HG02943 (cell line): ENCODE results near the gene MAGI2.

Experiments
- ATAC-seq: cut with Tn5 transposase; IDR thresholded peaks from one replicate; pipeline ENCODE4 v1.9.1; 2021; ENCODE audit warnings: mild to moderate bottlenecking, low read depth, moderate library complexity; ENCODE audit not compliant: unreplicated experiment

MAGI2 gene

GRCh38 chr7:78047800-78048199, 1405.7 kb downstream of the MAGI2 start:
- ATAC-seq, result no peak

- ATAC-seq, result no peak
Observed at GRCh38 chr7:78043159-78043558, 1410.3 kb downstream of the MAGI2 start.

- no peak for ATAC-seq
Observed at GRCh38 chr7:78041423-78041822, 1412.0 kb downstream of the MAGI2 start.

DNA sequence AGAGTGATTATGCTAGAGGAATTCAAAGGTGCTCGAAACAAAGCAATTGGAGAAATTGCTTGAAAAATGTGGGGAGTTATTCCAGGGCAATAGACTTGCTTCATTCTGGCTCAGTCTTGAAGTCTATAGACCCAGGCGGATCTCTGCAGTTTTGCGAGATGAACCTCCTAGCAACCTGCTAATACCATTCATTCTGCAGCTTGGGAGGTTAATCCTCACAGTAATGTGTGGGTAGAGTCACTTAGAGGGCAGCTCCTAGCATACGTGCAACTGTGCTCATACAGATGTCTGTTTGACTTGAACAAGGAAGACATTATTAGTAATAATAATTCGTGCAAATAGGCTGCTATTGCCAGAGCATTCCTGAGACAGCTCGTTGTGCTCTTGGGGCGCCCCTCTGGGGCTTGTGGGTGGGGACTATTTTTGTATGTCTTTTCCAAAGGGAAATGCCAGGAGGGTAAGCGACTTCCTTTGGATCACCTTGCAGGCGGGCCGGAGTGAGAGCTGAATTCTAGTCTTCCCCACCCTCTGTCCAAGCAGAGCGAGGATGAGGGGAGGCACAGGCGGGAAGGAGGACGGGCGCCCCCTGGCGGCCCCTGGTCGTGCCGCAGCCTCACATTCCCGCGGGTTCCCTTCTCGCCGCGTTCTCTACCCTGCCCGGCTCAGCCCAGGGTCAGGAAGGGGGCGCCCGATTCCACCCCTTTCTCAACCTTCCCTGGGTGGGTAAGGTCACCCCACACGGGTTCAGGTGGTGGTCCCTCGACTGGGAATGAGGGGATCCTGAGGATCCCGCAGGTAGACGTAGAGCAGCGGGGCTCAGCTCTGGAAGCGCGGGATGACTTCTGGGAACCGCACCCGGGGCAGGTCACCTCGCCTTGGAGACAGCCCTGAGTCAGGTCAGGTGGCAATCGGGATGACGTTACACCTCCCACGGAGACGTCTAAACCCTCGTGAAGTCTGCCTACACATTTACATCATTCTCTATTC, 1413.4 kb downstream of the MAGI2 start:
- ATAC-seq, result peak; percentile 91

DNA sequence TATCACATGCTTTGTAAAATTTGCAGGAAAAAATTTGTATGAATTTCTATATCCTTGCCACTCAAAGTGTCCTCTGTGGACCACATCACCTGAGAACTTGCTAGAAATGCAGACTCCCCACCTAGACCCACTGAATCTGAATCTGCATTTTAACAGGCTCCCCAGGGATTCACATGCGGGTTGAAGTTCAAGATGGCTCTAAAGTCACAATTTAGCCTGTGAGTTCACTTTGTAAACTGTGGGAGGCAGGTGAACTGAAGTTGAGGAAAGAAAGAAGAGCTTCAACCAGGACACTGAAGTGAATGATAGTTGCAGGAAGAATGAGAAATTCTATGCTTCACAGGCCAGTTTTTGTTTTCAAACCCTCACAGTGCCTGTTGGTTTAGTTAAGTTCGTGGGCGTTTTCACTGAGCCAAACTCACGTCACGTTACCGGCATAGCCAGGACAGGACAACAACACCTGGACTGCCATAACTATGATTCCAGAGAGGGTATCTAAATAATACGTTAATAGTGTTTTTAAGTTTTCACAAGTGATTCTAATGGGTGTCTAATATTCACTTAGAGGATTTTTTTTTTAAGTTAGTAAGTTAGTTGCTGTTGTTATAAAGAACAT, 1414.9 kb downstream of the MAGI2 start:
- ATAC-seq, result no peak

- no peak for ATAC-seq
Observed at GRCh38 chr7:78037603-78038002, 1415.9 kb downstream of the MAGI2 start.

DNA sequence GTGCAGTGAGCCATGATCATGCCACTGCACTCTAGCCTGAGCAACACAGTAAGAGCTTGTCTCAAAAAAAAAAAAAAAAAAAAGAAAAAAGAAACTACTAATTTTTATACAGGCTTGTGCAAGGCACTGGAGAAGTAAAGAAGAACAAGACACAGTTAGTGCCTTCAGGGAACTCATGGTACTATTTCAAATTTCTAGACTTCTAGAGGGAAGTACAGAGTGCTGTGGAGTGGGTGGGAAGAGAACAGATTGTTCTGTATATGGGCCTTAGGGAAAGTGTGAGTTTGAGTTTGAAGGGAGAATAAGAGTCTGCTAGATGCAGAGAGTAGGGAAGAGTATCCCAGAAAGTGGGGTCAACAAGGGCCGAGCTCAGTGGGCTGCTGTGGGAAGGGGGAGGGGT, 1420.1 kb downstream of the MAGI2 start:
- no peak for ATAC-seq

DNA sequence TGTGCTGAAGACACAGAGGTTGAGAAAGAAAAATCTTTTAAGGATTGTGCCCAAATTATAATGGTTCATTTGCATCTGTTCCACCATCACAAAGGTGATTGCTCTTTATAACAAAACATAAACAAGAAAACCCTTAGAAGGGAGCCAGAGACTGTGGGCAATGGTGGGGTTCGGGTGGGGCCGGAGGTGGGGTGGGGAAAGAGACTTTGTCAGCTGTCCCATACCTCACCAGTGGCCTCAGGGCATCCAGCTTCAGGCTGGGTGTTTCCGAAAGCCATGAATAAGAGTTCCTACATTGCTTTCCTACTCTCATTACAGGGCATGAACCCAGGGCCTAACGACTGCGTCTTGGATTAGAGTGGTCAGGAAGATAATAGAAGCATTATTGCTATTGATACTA, 1427.0 kb downstream of the MAGI2 start:
- no peak for ATAC-seq

GRCh38 chr7:78024591-78024990, 1428.9 kb downstream of the MAGI2 start:
- ATAC-seq, result no peak

DNA sequence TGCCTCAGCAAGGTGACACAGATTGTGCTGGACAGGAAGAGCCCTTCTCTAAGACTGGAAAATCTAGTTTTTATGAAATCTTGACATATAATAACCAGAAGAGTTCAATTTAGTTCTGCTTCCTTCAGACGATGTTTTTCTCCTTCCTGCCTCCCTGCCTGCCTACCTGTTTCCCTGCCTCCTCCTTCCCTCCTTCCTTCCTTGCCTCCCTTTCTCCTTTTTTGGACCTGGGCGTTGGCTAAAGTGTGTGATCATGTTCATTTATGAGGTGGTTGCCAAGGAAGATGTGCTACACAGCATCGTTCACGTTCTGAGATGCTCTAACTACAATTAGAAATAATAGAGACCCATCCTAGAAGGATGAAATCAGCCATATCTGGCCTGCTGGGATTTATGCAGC, 1430.3 kb downstream of the MAGI2 start:
- ATAC-seq, result no peak

- ATAC-seq, result no peak
Observed at GRCh38 chr7:78022165-78022564, 1431.3 kb downstream of the MAGI2 start.

- no peak for ATAC-seq
Observed at GRCh38 chr7:78020874-78021249, 1432.6 kb downstream of the MAGI2 start.

GRCh38 chr7:78020136-78020873, 1433.2 kb downstream of the MAGI2 start:
- peak; percentile 44 for ATAC-seq

GRCh38 chr7:78019447-78020135, 1433.9 kb downstream of the MAGI2 start:
- peak; percentile 82 for ATAC-seq

DNA sequence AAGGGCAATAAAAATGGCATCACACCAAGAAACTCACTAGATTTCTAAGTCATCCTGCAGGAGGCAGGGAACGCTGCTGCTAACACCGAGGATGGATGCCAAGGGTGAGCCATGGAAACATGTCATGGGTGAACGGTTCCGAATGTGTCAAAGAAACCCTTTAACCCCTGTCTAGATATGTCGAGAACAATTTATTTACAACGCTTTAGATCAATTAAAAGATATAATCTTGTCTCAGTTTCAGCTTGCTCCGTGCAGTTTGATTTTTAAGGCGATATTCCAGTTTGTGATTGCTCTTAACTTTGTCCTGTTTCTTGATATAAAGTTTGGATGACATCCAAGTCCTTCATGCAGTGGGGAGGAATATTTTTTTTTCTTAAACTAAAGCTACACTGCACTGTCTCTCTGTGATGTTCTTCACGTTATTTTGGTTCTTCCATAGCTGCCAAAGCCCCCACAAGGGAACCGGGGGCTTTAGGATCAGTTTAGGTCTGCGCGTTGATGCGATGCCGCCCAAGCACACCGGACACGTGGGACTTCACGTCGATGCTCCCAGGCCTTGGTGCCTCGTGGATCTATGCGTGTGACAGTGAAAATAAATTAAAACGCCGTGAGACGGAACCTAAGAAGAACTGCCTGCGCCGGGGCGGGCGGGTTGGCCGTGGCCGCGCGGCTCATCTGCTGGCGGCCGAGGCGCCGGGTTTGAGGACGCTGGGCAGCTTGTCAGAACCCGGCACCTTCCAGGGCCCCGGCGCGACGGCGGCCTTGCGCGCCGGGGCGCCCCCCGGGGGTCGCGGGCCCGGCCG, 1434.6 kb downstream of the MAGI2 start:
- ATAC-seq, result peak; percentile 19

GRCh38 chr7:78017591-78018100, 1435.8 kb downstream of the MAGI2 start:
- no peak for ATAC-seq

- ATAC-seq, result no peak
Observed at GRCh38 chr7:78015574-78016260, 1437.8 kb downstream of the MAGI2 start.

- no peak for ATAC-seq
Observed at GRCh38 chr7:78014401-78014800, 1439.1 kb downstream of the MAGI2 start.

DNA sequence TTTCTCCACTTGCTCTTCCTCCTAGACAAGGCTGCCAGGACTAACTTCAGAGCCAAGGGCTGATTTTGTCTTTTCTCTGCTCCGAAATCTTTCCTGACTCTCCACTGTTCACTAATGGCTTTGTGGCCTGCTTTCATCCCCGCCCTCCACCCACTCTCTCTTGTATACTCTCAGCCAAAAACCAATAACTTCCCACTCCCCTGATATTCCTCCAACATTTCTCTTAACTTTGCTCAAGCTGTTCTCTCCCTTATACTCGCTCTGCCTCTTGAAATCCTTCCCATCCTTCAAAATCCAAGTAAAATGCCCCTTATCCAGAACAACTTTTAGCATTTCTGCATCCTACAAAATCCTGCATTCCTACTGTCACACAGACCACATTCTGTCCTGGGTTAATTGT, 1440.1 kb downstream of the MAGI2 start:
- ATAC-seq, result no peak
